ENCODE measurements around the gene LSAMP.

LSAMP gene

DNA sequence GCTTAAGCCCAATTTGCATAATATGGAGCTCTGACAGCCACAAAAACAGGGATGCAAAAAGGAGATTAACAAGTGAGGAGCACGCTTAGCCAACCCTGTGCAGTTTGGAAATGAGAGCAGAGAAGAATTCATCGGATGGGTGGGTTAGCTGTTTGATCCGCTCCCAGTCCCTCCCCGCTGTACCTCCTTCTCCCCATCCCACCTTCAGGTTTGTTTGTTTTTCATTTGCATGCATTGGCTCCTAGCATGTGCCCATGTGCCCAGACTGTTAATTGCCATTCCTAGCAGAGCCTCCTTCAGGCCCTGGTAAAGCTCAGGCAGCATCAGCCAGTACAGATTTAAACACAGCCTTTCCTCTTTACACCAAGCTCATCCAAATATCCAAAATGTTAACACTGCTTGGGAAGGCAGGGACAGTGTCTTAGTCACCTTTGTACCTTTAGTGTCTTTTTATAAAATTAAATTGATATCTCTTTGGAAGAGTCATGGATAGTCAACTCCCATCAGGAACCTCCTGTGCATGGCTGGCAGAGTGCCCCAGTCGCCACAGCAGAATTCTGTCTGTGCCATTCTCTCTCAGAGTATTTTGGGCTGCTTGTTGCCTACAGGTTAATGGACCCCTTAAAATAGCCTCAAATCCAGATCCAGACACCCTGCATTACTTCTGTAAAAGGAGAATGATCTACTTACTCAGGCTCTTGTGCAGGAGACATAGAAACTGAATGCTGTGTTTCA lies 244.2 kb downstream of the LSAMP start:
- Histone ChIP-seq H3K9me3 (ENCODE audit: insufficient read depth, low read depth, low read length) (no peaks in the 10 kb centered on the region), H3K4me1 (ENCODE audit: insufficient read depth, low read length, poor library complexity, severe bottlenecking) (no peaks in the 10 kb centered on the region), H3K36me3 (ENCODE audit: insufficient read depth, low read length) (no peaks in the 10 kb centered on the region), H3K27me3 (ENCODE audit: insufficient read depth, low read length, poor library complexity, severe bottlenecking) (no peaks in the 10 kb centered on the region), H3K4me3 (ENCODE audit: low read length, poor library complexity, severe bottlenecking) (no peak overlapping the region), H3K79me2 (ENCODE audit: insufficient read depth, low read length) (no peaks in the 10 kb centered on the region), H3K4me2 (ENCODE audit: low read depth, low read length, poor library complexity, severe bottlenecking) (no peak overlapping the region), H2AFZ (ENCODE audit: low read length) (no peak overlapping the region), H3K9ac (ENCODE audit: low read depth, low read length, poor library complexity, severe bottlenecking) (no peak overlapping the region), H4K20me1 (ENCODE audit: insufficient read depth, low read length, poor library complexity, severe bottlenecking) (no peaks in the 10 kb centered on the region), H3F3A (ENCODE audit: low read depth) (no peaks in the 10 kb centered on the region), H3K9me2 (replicated peaks; ENCODE audit: low read depth, low read length) (no peaks in the 10 kb centered on the region)
- TF ChIP-seq CTCF (conservative IDR thresholded peaks at IDR 0.05; ENCODE audit: low read length) (no peak), EZH2phosphoT487 (IDR thresholded peaks at IDR 0.05; ENCODE audit: borderline replicate concordance) (no peak)

DNA sequence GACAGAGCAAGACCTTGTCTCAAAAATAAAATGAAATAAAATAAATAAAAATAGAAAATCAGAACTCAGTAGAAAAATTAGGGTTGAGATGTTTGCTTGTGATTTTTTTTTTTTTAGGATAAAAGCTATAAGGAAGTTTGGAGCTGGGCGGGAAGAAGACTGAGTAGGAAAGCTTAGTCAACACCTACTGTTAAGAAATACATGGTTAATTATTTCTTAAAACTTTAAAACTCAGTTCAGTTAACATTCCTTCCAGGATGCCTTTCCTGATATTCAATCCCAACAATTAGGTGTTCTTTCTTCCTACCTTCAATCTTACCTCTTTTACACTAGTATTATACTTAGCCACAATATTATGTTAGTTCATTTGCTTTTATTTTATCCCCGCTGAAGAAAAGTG lies 246.2 kb downstream of the LSAMP start:
- H3K4me2 ChIP-seq (ENCODE audit: low read depth, low read length, poor library complexity, severe bottlenecking): no peak overlapping the region
- no peaks in the 10 kb centered on the region for H3K9me3 ChIP-seq (ENCODE audit: insufficient read depth, low read depth, low read length)
- no peak overlapping the region for H3K4me3 ChIP-seq (ENCODE audit: low read length, poor library complexity, severe bottlenecking)
- no peaks in the 10 kb centered on the region for H4K20me1 ChIP-seq (ENCODE audit: insufficient read depth, low read length, poor library complexity, severe bottlenecking)
- H3K27me3 ChIP-seq (ENCODE audit: insufficient read depth, low read length, poor library complexity, severe bottlenecking): no peaks in the 10 kb centered on the region
- no peaks in the 10 kb centered on the region for H3K9me2 ChIP-seq (replicated peaks; ENCODE audit: low read depth, low read length)
- no peak overlapping the region for H2AFZ ChIP-seq (ENCODE audit: low read length)
- TF ChIP-seq EZH2phosphoT487 (IDR thresholded peaks at IDR 0.05; ENCODE audit: borderline replicate concordance) (no peak), CTCF (conservative IDR thresholded peaks at IDR 0.05; ENCODE audit: low read length) (no peak)
- H3K9ac ChIP-seq (ENCODE audit: low read depth, low read length, poor library complexity, severe bottlenecking): no peak overlapping the region
- H3K79me2 ChIP-seq (ENCODE audit: insufficient read depth, low read length): no peaks in the 10 kb centered on the region
- H3K36me3 ChIP-seq (ENCODE audit: insufficient read depth, low read length): no peaks in the 10 kb centered on the region
- no peaks in the 10 kb centered on the region for H3F3A ChIP-seq (ENCODE audit: low read depth)
- H3K4me1 ChIP-seq (ENCODE audit: insufficient read depth, low read length, poor library complexity, severe bottlenecking): no peaks in the 10 kb centered on the region

DNA sequence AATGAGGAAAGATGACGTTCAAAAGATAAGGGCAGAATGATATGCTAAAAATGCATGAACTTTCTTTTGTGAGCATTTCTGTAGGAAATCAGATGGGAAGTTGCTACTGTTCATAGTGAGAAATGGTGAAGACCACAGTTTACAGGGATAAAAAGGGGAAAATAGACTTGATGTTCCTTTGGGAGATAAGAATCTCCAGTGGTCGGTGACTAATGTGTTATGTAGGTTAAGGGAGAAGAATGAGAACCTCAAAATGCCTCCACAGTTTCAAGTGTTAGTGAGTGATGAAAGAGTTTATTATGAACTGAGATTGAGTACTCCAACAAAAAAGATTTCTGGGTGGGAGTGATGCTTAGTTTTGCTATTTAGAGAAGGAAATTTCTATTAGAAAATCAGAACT lies 247.2 kb downstream of the LSAMP start:
- H3F3A ChIP-seq (ENCODE audit: low read depth): no peaks in the 10 kb centered on the region
- H2AFZ ChIP-seq (ENCODE audit: low read length): no peak overlapping the region
- no peaks in the 10 kb centered on the region for H3K36me3 ChIP-seq (ENCODE audit: insufficient read depth, low read length)
- no peak overlapping the region for H3K4me2 ChIP-seq (ENCODE audit: low read depth, low read length, poor library complexity, severe bottlenecking)
- no peaks in the 10 kb centered on the region for H4K20me1 ChIP-seq (ENCODE audit: insufficient read depth, low read length, poor library complexity, severe bottlenecking)
- H3K9me2 ChIP-seq (replicated peaks; ENCODE audit: low read depth, low read length): no peaks in the 10 kb centered on the region
- H3K27me3 ChIP-seq (ENCODE audit: insufficient read depth, low read length, poor library complexity, severe bottlenecking): no peaks in the 10 kb centered on the region
- no peak for TF ChIP-seq EZH2phosphoT487 (IDR thresholded peaks at IDR 0.05; ENCODE audit: borderline replicate concordance)
- no peak for TF ChIP-seq CTCF (conservative IDR thresholded peaks at IDR 0.05; ENCODE audit: low read length)
- H3K9me3 ChIP-seq (ENCODE audit: insufficient read depth, low read depth, low read length): no peaks in the 10 kb centered on the region
- H3K4me3 ChIP-seq (ENCODE audit: low read length, poor library complexity, severe bottlenecking): no peak overlapping the region
- no peaks in the 10 kb centered on the region for H3K79me2 ChIP-seq (ENCODE audit: insufficient read depth, low read length)
- H3K4me1 ChIP-seq (ENCODE audit: insufficient read depth, low read length, poor library complexity, severe bottlenecking): no peaks in the 10 kb centered on the region
- H3K9ac ChIP-seq (ENCODE audit: low read depth, low read length, poor library complexity, severe bottlenecking): no peak overlapping the region
